ENCODE data around the gene DSTN.

The DSTN gene

GRCh38 chr20:17635332-17636244 lies 65.7 kb downstream of the DSTN start:
- peaks cover 37% of the 10 kb centered on the region for H3K36me3 ChIP-seq (ENCODE audit: control insufficient read depth, insufficient read depth, low read length)
- H3K27me3 ChIP-seq (ENCODE audit: insufficient read depth, low read length, poor library complexity) = no peaks in the 10 kb centered on the region

GRCh38 chr20:17636523-17637412 lies 66.9 kb downstream of the DSTN start:
- H3K27ac ChIP-seq (ENCODE audit: low read depth, low read length) = no peak overlapping the region
- peak; percentile 75 for DNase-seq

More at GRCh38 chr20:17635332-17636244, 65.7 kb downstream of the DSTN start:
- no peaks in the 10 kb centered on the region for H3K4me1 ChIP-seq (ENCODE audit: control insufficient read depth, low read depth, low read length)
- H2AK5ac ChIP-seq (ENCODE audit: low read length) = no peak overlapping the region
- no peak overlapping the region for H3K4ac ChIP-seq (ENCODE audit: low read depth, low read length)
- no peak overlapping the region for H2BK120ac ChIP-seq (ENCODE audit: low read depth, low read length)
- no peak overlapping the region for H3K27ac ChIP-seq (ENCODE audit: low read depth, low read length)
- H3K79me2 ChIP-seq (ENCODE audit: control insufficient read depth, insufficient read depth, low read length) = peaks cover 2% of the 10 kb centered on the region
- no peak overlapping the region for H4K5ac ChIP-seq (ENCODE audit: low read length)
- WGBS (ENCODE audit: extremely low coverage, insufficient coverage, low lambda C conversion rate) = no CpG with 5 or more reads among the region's 25 CpGs
- H3K79me1 ChIP-seq (ENCODE audit: low read length) = peaks cover 28% of the 10 kb centered on the region
- no peak overlapping the region for H3K4me3 ChIP-seq (ENCODE audit: low read length)
- no peak overlapping the region for H3K18ac ChIP-seq (ENCODE audit: low read length)
- no peak overlapping the region for H2BK15ac ChIP-seq (replicated peaks; ENCODE audit: low read depth)
- no peak overlapping the region for H2BK5ac ChIP-seq (ENCODE audit: low read length)
- H3K56ac ChIP-seq (ENCODE audit: low read length) = no peak overlapping the region
- no peak overlapping the region for H3K23ac ChIP-seq (ENCODE audit: low read length)
- no peak overlapping the region for H3K9ac ChIP-seq (ENCODE audit: low read length)
- DNase-seq = no peak
- H3K4me2 ChIP-seq (ENCODE audit: low read length) = no peak overlapping the region
- no peak overlapping the region for H4K8ac ChIP-seq (ENCODE audit: low read depth, low read length)

GRCh38 chr20:17637413-17637780 lies 67.5 kb downstream of the DSTN start:
- Histone ChIP-seq H3K18ac (ENCODE audit: low read length) (no peak overlapping the region), H3K4me3 (ENCODE audit: low read length) (no peak overlapping the region), H3K36me3 (ENCODE audit: control insufficient read depth, insufficient read depth, low read length) (peaks cover 29% of the 10 kb centered on the region), H2BK5ac (ENCODE audit: low read length) (no peak overlapping the region), H2BK15ac (replicated peaks; ENCODE audit: low read depth) (no peak overlapping the region), H2AK5ac (ENCODE audit: low read length) (no peak overlapping the region), H4K5ac (ENCODE audit: low read length) (no peak overlapping the region), H3K56ac (ENCODE audit: low read length) (no peak overlapping the region), H4K8ac (ENCODE audit: low read depth, low read length) (no peak overlapping the region), H3K4me2 (ENCODE audit: low read length) (no peak overlapping the region), H3K23ac (ENCODE audit: low read length) (no peak overlapping the region), H3K79me1 (ENCODE audit: low read length) (peaks cover 31% of the 10 kb centered on the region), H2BK120ac (ENCODE audit: low read depth, low read length) (no peak overlapping the region), H3K4me1 (ENCODE audit: control insufficient read depth, low read depth, low read length) (no peaks in the 10 kb centered on the region), H3K4ac (ENCODE audit: low read depth, low read length) (no peak overlapping the region), H3K79me2 (ENCODE audit: control insufficient read depth, insufficient read depth, low read length) (peaks cover 5% of the 10 kb centered on the region), H3K27ac (ENCODE audit: low read depth, low read length) (no peak overlapping the region), H3K9ac (ENCODE audit: low read length) (no peak overlapping the region), H3K27me3 (ENCODE audit: insufficient read depth, low read length, poor library complexity) (no peaks in the 10 kb centered on the region)
- WGBS (ENCODE audit: extremely low coverage, insufficient coverage, low lambda C conversion rate) = no CpG with 5 or more reads among the region's 4 CpGs
- DNase-seq = no peak

More at GRCh38 chr20:17636523-17637412, 66.9 kb downstream of the DSTN start:
- Histone ChIP-seq H3K23ac (ENCODE audit: low read length) (no peak overlapping the region), H2BK120ac (ENCODE audit: low read depth, low read length) (no peak overlapping the region), H3K36me3 (ENCODE audit: control insufficient read depth, insufficient read depth, low read length) (peaks cover 32% of the 10 kb centered on the region), H3K4ac (ENCODE audit: low read depth, low read length) (no peak overlapping the region), H3K79me1 (ENCODE audit: low read length) (peaks cover 28% of the 10 kb centered on the region), H3K18ac (ENCODE audit: low read length) (no peak overlapping the region), H2BK15ac (replicated peaks; ENCODE audit: low read depth) (no peak overlapping the region), H3K4me1 (ENCODE audit: control insufficient read depth, low read depth, low read length) (no peaks in the 10 kb centered on the region), H3K9ac (ENCODE audit: low read length) (no peak overlapping the region), H3K79me2 (ENCODE audit: control insufficient read depth, insufficient read depth, low read length) (peaks cover 2% of the 10 kb centered on the region), H3K27me3 (ENCODE audit: insufficient read depth, low read length, poor library complexity) (no peaks in the 10 kb centered on the region), H4K8ac (ENCODE audit: low read depth, low read length) (no peak overlapping the region), H3K4me3 (ENCODE audit: low read length) (no peak overlapping the region), H2AK5ac (ENCODE audit: low read length) (no peak overlapping the region), H3K56ac (ENCODE audit: low read length) (no peak overlapping the region), H2BK5ac (ENCODE audit: low read length) (no peak overlapping the region), H4K5ac (ENCODE audit: low read length) (no peak overlapping the region), H3K4me2 (ENCODE audit: low read length) (no peak overlapping the region)
- no CpG with 5 or more reads among the region's 24 CpGs for WGBS (ENCODE audit: extremely low coverage, insufficient coverage, low lambda C conversion rate)

- peaks cover 11% of the 10 kb centered on the region for H3K79me2 ChIP-seq (ENCODE audit: control insufficient read depth, insufficient read depth, low read length)
- DNase-seq = no peak
- H3K79me1 ChIP-seq (ENCODE audit: low read length) = peaks cover 36% of the 10 kb centered on the region
- no CpG with 5 or more reads among the region's 13 CpGs for WGBS (ENCODE audit: extremely low coverage, insufficient coverage, low lambda C conversion rate)
- H2BK120ac ChIP-seq (ENCODE audit: low read depth, low read length) = no peak overlapping the region
- no peak overlapping the region for H3K4me2 ChIP-seq (ENCODE audit: low read length)
- H2AK5ac ChIP-seq (ENCODE audit: low read length) = no peak overlapping the region
- no peak overlapping the region for H3K56ac ChIP-seq (ENCODE audit: low read length)
- H3K18ac ChIP-seq (ENCODE audit: low read length) = no peak overlapping the region
- no peak overlapping the region for H3K4ac ChIP-seq (ENCODE audit: low read depth, low read length)
- no peak overlapping the region for H4K8ac ChIP-seq (ENCODE audit: low read depth, low read length)
- no peak overlapping the region for H2BK5ac ChIP-seq (ENCODE audit: low read length)
- no peaks in the 10 kb centered on the region for H3K4me1 ChIP-seq (ENCODE audit: control insufficient read depth, low read depth, low read length)
- no peak overlapping the region for H4K5ac ChIP-seq (ENCODE audit: low read length)
- H3K4me3 ChIP-seq (ENCODE audit: low read length) = no peak overlapping the region
- H3K27me3 ChIP-seq (ENCODE audit: insufficient read depth, low read length, poor library complexity) = no peaks in the 10 kb centered on the region
- peaks cover 28% of the 10 kb centered on the region for H3K36me3 ChIP-seq (ENCODE audit: control insufficient read depth, insufficient read depth, low read length)
- no peak overlapping the region for H2BK15ac ChIP-seq (replicated peaks; ENCODE audit: low read depth)
- no peak overlapping the region for H3K23ac ChIP-seq (ENCODE audit: low read length)
- H3K9ac ChIP-seq (ENCODE audit: low read length) = no peak overlapping the region
- H3K27ac ChIP-seq (ENCODE audit: low read depth, low read length) = no peak overlapping the region
Measured at GRCh38 chr20:17637985-17638640, 68.2 kb downstream of the DSTN start.

DNA sequence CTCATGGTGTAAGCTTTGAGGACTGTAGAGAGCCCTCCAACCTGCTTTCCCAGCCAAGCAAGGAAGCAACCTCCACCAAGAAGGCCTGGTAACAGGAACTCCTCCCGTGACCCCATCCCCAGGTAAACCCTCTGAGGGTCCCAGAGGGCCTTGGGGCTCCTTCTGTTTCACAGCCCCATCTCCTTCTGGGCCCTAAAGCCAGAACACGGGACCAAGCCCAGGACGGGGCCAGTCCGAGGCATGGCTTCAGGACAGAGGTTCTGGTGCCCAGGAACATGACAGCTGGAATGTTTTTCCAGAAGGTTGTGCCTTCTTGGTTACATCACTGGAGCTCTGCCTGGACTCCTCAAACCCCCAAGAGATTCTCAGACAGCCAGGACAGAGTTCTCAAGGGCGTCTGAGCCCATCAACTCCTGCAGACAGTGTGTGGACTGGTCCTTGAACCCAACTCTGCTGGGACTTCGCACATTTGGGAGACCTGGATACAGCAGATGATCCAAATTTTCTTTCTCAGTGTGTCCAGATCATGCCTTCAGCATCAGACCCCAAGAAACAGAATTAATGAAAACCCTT lies 69.0 kb downstream of the DSTN start:
- Histone ChIP-seq H2BK120ac (ENCODE audit: low read depth, low read length) (no peak overlapping the region), H3K23ac (ENCODE audit: low read length) (no peak overlapping the region), H3K4me3 (ENCODE audit: low read length) (no peak overlapping the region), H2BK5ac (ENCODE audit: low read length) (no peak overlapping the region), H4K5ac (ENCODE audit: low read length) (no peak overlapping the region), H3K27me3 (ENCODE audit: insufficient read depth, low read length, poor library complexity) (no peaks in the 10 kb centered on the region), H3K27ac (ENCODE audit: low read depth, low read length) (no peak overlapping the region), H3K18ac (ENCODE audit: low read length) (no peak overlapping the region), H3K4me2 (ENCODE audit: low read length) (no peak overlapping the region), H2BK15ac (replicated peaks; ENCODE audit: low read depth) (no peak overlapping the region), H3K9ac (ENCODE audit: low read length) (no peak overlapping the region), H3K4ac (ENCODE audit: low read depth, low read length) (no peak overlapping the region), H2AK5ac (ENCODE audit: low read length) (no peak overlapping the region), H3K56ac (ENCODE audit: low read length) (no peak overlapping the region), H3K4me1 (ENCODE audit: control insufficient read depth, low read depth, low read length) (no peaks in the 10 kb centered on the region), H3K79me2 (ENCODE audit: control insufficient read depth, insufficient read depth, low read length) (peaks cover 20% of the 10 kb centered on the region), H3K79me1 (ENCODE audit: low read length) (peaks cover 42% of the 10 kb centered on the region), H3K36me3 (ENCODE audit: control insufficient read depth, insufficient read depth, low read length) (peaks cover 22% of the 10 kb centered on the region), H4K8ac (ENCODE audit: low read depth, low read length) (no peak overlapping the region)
- WGBS (ENCODE audit: extremely low coverage, insufficient coverage, low lambda C conversion rate) = no CpG with 5 or more reads among the region's 6 CpGs
- DNase-seq = no peak

Measured in mesendoderm (in vitro differentiated cells).